Measurements from ENCODE around the gene LENG8. TPM values are rescaled to one million over a fixed set of nuclear protein-coding genes. Genes with fewer than 3 reads are reported as not detected.

Gene LENG8
- total RNA-seq, 2 donors from 2014 or later, result 282 to 305 TPM

- H3K36me3 ChIP-seq, result peaks cover 83% of the 10 kb centered on the region
Observed at GRCh38 chr19:54458648-54459281, 9.8 kb downstream of the LENG8 start.

GRCh38 chr19:54459282-54460229 is 10.6 kb downstream of the LENG8 start:
- no peak for TF ChIP-seq CTCF (IDR thresholded peaks at IDR 0.05)
- no peak for DNase-seq (ENCODE audit: low spot score)
- Histone ChIP-seq H3K27ac (no peak overlapping the region), H3K4me1 (ENCODE audit: control insufficient read depth in 1 of 2, low read depth in 2 of 2) (peaks cover 9 to 20% of the 10 kb centered on the region in 2 donors), H3K9me3 (no peaks in the 10 kb centered on the region), H3K4me3 (no peak overlapping the region), H3K36me3 (peaks cover 75% of the 10 kb centered on the region), H3K27me3 (replicated peaks; ENCODE audit: insufficient read depth) (no peaks in the 10 kb centered on the region)
- ATAC-seq (ENCODE audit: insufficient number of reproducible peaks, low FRiP score, low read depth), result no peak

More at GRCh38 chr19:54458648-54459281, 9.8 kb downstream of the LENG8 start:
- Histone ChIP-seq H3K27ac (no peak overlapping the region), H3K9me3 (no peaks in the 10 kb centered on the region), H3K27me3 (replicated peaks; ENCODE audit: insufficient read depth) (no peaks in the 10 kb centered on the region), H3K4me1 (ENCODE audit: control insufficient read depth in 1 of 2, low read depth in 2 of 2) (peaks cover 9 to 14% of the 10 kb centered on the region in 2 donors), H3K4me3 (no peak overlapping the region)
- DNase-seq (ENCODE audit: low spot score) (no peak), ATAC-seq (ENCODE audit: insufficient number of reproducible peaks, low FRiP score, low read depth) (no peak)
- TF ChIP-seq CTCF (IDR thresholded peaks at IDR 0.05), result no peak

- Histone ChIP-seq H3K9me3 (no peaks in the 10 kb centered on the region), H3K27me3 (replicated peaks; ENCODE audit: insufficient read depth) (no peaks in the 10 kb centered on the region), H3K36me3 (peaks cover 67% of the 10 kb centered on the region), H3K4me3 (no peak overlapping the region), H3K4me1 (ENCODE audit: control insufficient read depth in 1 of 2, low read depth in 2 of 2) (peaks cover 9 to 23% of the 10 kb centered on the region in 2 donors), H3K27ac (no peak overlapping the region)
- TF ChIP-seq CTCF (IDR thresholded peaks at IDR 0.05), result no peak
- DNase-seq (ENCODE audit: low spot score), result no peak
- ATAC-seq (ENCODE audit: insufficient number of reproducible peaks, low FRiP score, low read depth), result no peak
Observed at GRCh38 chr19:54460230-54461005, 11.4 kb downstream of the LENG8 start.

- Histone ChIP-seq H3K4me1 (ENCODE audit: control insufficient read depth in 1 of 2, low read depth in 2 of 2) (peaks cover 9 to 23% of the 10 kb centered on the region in 2 donors), H3K9me3 (no peaks in the 10 kb centered on the region), H3K27me3 (replicated peaks; ENCODE audit: insufficient read depth) (no peaks in the 10 kb centered on the region), H3K36me3 (peaks cover 59% of the 10 kb centered on the region), H3K27ac (no peak overlapping the region), H3K4me3 (no peak overlapping the region)
- no peak for ATAC-seq (ENCODE audit: insufficient number of reproducible peaks, low FRiP score, low read depth)
- TF ChIP-seq CTCF (IDR thresholded peaks at IDR 0.05), result no peak
- no peak for DNase-seq (ENCODE audit: low spot score)
Observed at GRCh38 chr19:54461210-54461609, 12.2 kb downstream of the LENG8 start.
